NAMALWA (cell line): ENCODE results near the gene MEGF9.

Experiments
- DNase-seq: peaks from one replicate; pipeline ENCODE4 v3.0.0-alpha.2; 2015; ENCODE audit warnings: low spot score

MEGF9 gene

GRCh38 chr9:120730654-120731514 lies 16.6 kb upstream of the MEGF9 start:
- peak; percentile 19 for DNase-seq

DNA sequence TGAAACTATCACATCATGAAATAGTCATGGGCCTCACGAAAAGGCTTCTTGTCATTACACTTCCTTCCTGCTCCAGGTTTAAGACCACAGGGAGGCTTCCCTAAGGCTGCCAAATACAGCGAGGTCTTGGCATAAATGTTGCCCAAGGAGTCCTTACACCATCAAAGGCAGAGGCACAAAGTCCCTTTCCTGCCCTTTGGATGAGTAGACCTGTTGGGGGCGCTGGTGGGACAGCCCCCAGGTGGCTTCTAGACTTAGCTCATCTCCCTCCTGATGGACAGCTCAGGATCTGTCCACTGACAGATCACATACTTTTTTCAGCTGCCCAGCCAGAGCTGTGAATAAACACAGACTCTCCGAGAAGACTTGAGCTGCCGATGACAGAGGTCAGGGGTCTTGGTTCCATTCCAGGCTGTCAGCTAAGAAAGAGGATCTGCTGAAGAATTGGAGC lies 15.5 kb upstream of the MEGF9 start:
- peak; percentile 27 for DNase-seq

DNA sequence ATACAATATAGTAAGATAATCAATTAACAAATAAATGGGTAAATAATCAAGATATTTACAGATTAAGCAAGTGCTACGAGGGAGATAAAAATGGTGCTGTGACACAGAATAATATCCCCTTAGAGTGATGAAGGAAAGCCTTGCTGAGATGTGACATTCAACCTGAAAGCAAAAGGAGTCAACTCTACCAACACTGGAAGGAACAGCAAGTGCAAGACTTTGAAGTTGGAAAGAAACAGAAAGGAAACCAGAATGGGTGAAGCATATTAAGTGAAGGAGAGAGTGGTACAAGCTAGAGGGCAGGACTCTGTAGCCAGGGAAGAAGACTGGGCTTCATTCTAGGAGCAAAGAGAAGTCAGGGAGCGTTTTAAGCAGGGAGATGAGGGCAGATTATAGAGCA lies 12.2 kb upstream of the MEGF9 start:
- no peak for DNase-seq

DNA sequence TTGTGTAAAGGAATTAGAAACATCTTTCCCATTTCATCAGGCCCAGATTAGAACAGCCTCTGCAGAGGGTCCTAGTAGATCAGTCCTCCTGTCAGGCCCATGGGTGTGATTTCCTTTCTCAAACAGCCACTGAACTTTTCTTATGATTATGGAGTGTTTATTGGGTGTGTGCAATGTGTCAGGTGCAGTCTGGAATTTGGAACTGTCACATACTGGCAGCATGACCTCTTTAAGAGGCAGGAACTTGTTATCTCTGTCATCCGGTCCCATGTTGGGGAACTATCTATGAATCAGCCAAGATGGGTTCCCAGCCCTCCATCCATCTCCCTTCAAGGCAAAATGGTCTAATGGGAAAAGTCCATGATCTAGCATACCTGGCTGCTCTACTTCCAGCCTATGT lies 11.6 kb upstream of the MEGF9 start:
- no peak for DNase-seq

- DNase-seq = no peak
Measured at GRCh38 chr9:120724757-120725400, 10.6 kb upstream of the MEGF9 start.

DNA sequence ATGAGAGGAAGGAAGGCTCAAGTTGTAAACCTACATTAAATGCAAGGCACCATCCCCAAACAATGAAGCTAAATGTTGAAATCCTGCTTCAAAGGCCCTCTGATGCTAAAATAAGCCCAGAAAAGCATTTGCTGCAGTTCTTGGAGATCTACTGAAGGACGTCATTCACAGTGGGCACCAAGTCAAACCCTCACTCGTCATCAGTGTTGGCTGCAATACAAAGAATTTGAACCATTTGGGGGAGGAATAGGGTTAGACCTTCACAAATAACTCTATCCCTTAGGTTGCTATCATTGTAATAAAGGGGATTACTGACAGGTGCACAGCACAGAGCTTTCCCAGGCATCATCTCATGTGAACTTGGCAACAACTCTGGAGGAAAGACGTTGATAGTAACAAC lies 9.3 kb upstream of the MEGF9 start:
- DNase-seq = no peak

- DNase-seq = no peak
Measured at GRCh38 chr9:120720404-120720803, 6.1 kb upstream of the MEGF9 start.

DNA sequence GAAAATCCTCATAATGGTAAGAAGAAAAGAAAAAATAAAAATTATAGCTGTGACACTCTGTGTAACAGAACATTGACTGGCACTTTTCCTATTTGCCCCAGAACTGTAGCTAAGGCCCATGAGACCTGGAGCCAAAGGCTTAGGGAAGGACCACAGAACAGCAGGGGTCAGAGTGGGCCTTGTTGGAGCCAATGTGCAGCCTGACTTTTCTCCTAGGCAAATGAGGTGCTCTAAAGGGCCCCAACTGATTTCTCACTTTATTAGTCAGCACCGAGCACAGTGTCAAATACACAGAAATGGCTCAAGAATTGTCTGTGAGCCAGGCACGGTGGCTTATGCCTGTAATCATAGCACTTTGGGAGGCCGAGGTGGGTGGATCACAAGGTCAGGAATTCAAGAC lies 4.0 kb upstream of the MEGF9 start:
- no peak for DNase-seq

GRCh38 chr9:120717176-120717575 lies 2.9 kb upstream of the MEGF9 start:
- DNase-seq = no peak

DNA sequence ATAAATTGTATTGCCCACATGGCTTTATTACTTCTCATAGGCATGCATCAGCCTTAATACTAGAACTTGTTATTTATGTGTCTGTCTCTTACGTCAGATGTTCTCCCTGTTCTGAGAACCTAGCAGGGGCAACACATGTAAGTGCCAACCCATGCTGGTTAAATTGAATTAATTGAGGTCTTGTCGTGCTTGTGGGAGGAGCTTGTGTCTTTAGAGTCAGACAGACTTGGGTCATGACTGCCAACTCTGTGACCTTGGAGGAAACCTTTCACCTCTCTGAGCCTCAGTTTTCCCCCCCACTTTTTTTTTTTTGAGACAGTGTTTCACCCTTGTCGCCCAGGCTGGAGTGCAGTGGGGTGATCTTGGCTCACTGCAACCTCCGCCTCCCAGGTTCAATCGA lies 2.2 kb upstream of the MEGF9 start:
- peak; percentile 10 for DNase-seq

DNA sequence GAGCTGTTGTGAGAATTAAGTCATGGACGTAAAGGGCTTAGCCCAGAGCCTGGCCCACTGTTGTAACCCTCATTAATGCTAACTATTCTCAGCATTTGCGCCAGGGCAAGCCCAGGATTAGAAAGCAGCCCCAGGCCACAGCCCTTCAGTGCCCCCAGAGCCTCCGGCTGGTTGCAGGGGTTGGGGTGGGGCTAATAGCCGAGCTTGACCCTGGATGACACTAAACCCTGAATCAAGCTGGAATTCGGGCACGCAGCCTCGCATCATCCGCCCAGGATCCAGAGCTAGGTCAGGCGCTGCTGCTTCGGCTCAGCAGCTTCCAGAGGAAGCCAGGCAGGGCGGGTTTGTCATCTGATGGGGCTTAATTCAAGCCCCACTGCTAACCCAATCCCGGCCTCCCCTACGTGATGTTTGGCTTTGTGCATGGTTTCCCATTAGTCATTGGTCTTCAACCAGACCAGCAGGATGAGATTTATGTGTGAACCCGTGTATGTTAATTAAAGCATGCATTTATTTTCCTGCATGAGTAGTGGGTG lies 1.2 kb upstream of the MEGF9 start:
- no peak for DNase-seq

- DNase-seq = no peak
Measured at GRCh38 chr9:120714846-120715388, 647 bp upstream of the MEGF9 start.

GRCh38 chr9:120713257-120714087 lies 798 bp downstream of the MEGF9 start:
- DNase-seq = peak; percentile 41

DNA sequence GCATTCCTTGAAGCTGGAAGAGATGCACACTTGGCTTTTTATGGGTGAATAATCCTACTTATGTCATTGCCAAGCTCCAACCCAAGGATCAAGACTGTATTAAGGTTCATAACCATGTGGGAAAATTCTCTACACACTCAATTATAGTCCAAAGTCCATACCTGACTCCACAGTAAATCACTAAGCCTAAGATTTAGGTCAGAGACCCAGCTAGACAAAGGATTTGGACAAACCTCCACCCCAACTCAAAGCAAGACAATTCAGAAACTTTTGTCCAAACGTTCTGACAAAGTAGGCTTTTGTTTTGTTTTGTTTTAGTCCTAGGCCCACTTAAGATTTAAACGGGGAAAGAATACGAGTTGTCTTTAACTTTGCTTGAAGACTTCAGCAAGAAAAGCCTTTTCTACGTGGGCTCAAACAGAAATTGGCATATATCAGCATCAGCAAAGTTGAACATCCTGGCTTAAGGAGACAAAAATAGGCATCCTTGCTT lies 1.7 kb downstream of the MEGF9 start:
- peak; percentile 17 for DNase-seq

GRCh38 chr9:120711841-120712538 lies 2.3 kb downstream of the MEGF9 start:
- peak; percentile 8 for DNase-seq

- peak; percentile 14 for DNase-seq
Measured at GRCh38 chr9:120711354-120711753, 2.9 kb downstream of the MEGF9 start.

DNA sequence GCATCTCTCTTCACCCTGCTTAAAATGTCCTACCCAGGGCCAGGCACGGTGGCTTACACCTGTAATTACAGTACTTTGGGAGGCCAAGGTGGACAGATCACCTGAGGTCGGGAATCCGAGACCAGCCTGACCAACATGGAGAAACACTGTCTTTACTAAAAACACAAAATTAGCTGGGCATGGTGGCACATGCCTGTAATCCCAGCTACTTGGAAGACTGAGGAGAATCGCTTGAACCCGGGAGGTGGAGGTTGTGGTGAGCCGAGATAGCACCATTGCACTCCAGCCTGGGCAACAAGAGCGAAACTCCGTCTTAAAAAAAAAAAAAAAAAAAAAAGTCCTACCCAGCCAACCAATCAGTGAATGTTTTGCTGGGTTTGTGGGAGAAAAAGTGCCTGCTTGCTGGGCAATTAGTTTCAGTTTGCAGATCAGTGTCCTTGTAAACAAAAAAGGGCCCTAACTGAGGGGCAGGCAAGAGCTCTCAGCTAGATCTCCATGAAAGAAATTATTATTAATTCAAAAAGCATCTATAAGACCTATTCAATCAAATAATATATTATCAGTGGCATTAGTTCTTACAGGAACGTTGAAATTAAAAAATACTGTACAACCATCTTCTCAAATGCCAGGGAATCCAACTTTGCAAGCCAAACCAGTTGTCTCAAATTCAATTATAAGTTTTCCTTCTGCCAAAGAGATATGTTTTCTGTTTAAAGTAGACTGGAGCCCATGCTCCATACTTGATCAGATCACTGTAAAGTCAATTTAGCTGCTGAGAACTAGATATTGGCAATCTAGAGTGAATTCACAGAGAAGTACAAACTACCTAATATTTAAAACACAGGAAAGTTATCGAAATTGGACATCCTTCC lies 3.9 kb downstream of the MEGF9 start:
- no peak for DNase-seq

- DNase-seq = no peak
Measured at GRCh38 chr9:120708526-120709224, 5.6 kb downstream of the MEGF9 start.

- DNase-seq = no peak
Measured at GRCh38 chr9:120707170-120707569, 7.1 kb downstream of the MEGF9 start.

DNA sequence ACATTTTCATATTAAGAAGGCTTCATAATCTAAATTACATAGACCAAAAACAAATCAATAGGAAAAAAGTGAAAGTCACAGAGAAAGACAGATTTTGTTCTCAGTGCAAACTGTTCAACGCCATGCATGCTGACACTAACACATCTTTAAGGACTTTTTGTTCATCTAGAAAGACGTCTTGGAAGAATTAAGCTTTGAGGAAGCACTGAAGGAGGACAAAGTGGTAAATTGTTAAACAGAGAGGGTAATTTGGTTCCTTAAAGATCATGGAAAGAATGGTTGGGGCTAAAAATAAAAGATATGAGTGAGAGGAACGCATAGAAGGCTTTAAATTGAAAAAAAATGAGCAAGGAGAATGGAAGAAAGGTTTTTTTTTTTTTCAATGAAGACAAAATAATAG lies 9.1 kb downstream of the MEGF9 start:
- no peak for DNase-seq
